ENCODE results near the gene STARD10. TPM values are rescaled to one million over a fixed set of nuclear protein-coding genes. Genes with fewer than 3 reads are reported as not detected.
"Not testable (repeated sequence)": the region's sequence is repeated elsewhere in the genome, so short reads cannot be mapped to it uniquely, and the experiment has no call there.

Gene STARD10
- total and polyA plus RNA-seq, 4 donors: 70.5 to 328 (median 232) TPM

- peak overlapping the region; percentile 89 to 95 for H3K27ac ChIP-seq (ENCODE audit: low read depth in 1 of 2, low read length in 2 of 2)
- peak overlapping the region; percentile 24 to 61 for H3K9ac ChIP-seq (ENCODE audit: low read depth in 1 of 2, low read length in 2 of 2)
- peak overlapping the region; percentile 70 to 74 (median 71) for H3K4me3 ChIP-seq (ENCODE audit: low read depth in 1 of 3, low read length in 3 of 3)
- no peaks in the 10 kb centered on the region for H3K9me3 ChIP-seq (ENCODE audit: control insufficient read depth in 4 of 4, low read length in 3 of 4)
- peaks cover 6 to 28% (median 21%) of the 10 kb centered on the region in 4 donors for H3K4me1 ChIP-seq (ENCODE audit: control insufficient read depth in 4 of 4, insufficient read depth in 4 of 4, low read length in 3 of 4)
- no peak for DNase-seq (ENCODE audit: low spot score)
- H3K36me3 ChIP-seq (ENCODE audit: control insufficient read depth in 4 of 4, insufficient read depth in 3 of 4, low read depth in 1 of 4, low read length in 3 of 4): peaks cover 0 to 6% (median 0%) of the 10 kb centered on the region in 4 donors
- TF ChIP-seq SP1 (IDR thresholded peaks at IDR 0.05) (no peak), CTCF (IDR thresholded peaks at IDR 0.05; ENCODE audit: low read depth, low read length, missing input control) (peak; percentile 26), GABPA (IDR thresholded peaks at IDR 0.05 in 1 of 2, conservative IDR thresholded peaks at IDR 0.05 in 1 of 2) (no peak), RAD21 (IDR thresholded peaks at IDR 0.05) (peak in 1 of 2 donors; percentile 60), HNF4A (conservative IDR thresholded peaks at IDR 0.05) (peak in 1 of 2 donors; percentile 9), HNF4G (IDR thresholded peaks at IDR 0.05) (no peak), RXRA (IDR thresholded peaks at IDR 0.05) (peak in 1 of 2 donors; percentile 39), ATF3 (IDR thresholded peaks at IDR 0.05) (no peak), YY1 (IDR thresholded peaks at IDR 0.05) (no peak), REST (IDR thresholded peaks at IDR 0.05) (no peak)
- 33% methylated on average over 24 of the region's 24 CpGs for WGBS
- no peaks in the 10 kb centered on the region for H3K27me3 ChIP-seq (ENCODE audit: control insufficient read depth in 4 of 4, insufficient read depth in 4 of 4, low read length in 3 of 4)
Observed at GRCh38 chr11:72812967-72813739, 19.3 kb upstream of the STARD10 start.

GRCh38 chr11:72812604-72812966 is 18.7 kb upstream of the STARD10 start:
- H3K27me3 ChIP-seq (ENCODE audit: control insufficient read depth in 4 of 4, insufficient read depth in 4 of 4, low read length in 3 of 4): no peaks in the 10 kb centered on the region
- no peak for TF ChIP-seq GABPA (IDR thresholded peaks at IDR 0.05 in 1 of 2, conservative IDR thresholded peaks at IDR 0.05 in 1 of 2)
- TF ChIP-seq CTCF (IDR thresholded peaks at IDR 0.05; ENCODE audit: low read depth, low read length, missing input control): no peak
- no peak for TF ChIP-seq SP1 (IDR thresholded peaks at IDR 0.05)
- H3K9me3 ChIP-seq (ENCODE audit: control insufficient read depth in 4 of 4, low read length in 3 of 4): no peaks in the 10 kb centered on the region
- H3K4me1 ChIP-seq (ENCODE audit: control insufficient read depth in 4 of 4, insufficient read depth in 4 of 4, low read length in 3 of 4): peaks cover 7 to 28% (median 22%) of the 10 kb centered on the region in 4 donors
- H3K9ac ChIP-seq (ENCODE audit: low read depth in 1 of 2, low read length in 2 of 2): no peak overlapping the region
- peak overlapping the region in 1 of 2 donors; percentile 89 for H3K27ac ChIP-seq (ENCODE audit: low read depth in 1 of 2, low read length in 2 of 2)
- no peak for DNase-seq (ENCODE audit: low spot score)
- peak overlapping the region in 1 of 3 donors; percentile 70 for H3K4me3 ChIP-seq (ENCODE audit: low read depth in 1 of 3, low read length in 3 of 3)
- 64% methylated on average over 4 of the region's 4 CpGs for WGBS
- peaks cover 0 to under 1% (median 0%) of the 10 kb centered on the region in 4 donors for H3K36me3 ChIP-seq (ENCODE audit: control insufficient read depth in 4 of 4, insufficient read depth in 3 of 4, low read depth in 1 of 4, low read length in 3 of 4)

- not testable (repeated sequence) for H3K4me3 ChIP-seq (ENCODE audit: low read depth in 1 of 3, low read length in 3 of 3); H3K36me3 ChIP-seq (ENCODE audit: control insufficient read depth in 4 of 4, insufficient read depth in 3 of 4, low read depth in 1 of 4, low read length in 3 of 4); H3K9ac ChIP-seq (ENCODE audit: low read depth in 1 of 2, low read length in 2 of 2); DNase-seq (ENCODE audit: low spot score); H3K27me3 ChIP-seq (ENCODE audit: control insufficient read depth in 4 of 4, insufficient read depth in 4 of 4, low read length in 3 of 4); H3K27ac ChIP-seq (ENCODE audit: low read depth in 1 of 2, low read length in 2 of 2); H3K9me3 ChIP-seq (ENCODE audit: control insufficient read depth in 4 of 4, low read length in 3 of 4)
- H3K4me1 ChIP-seq (ENCODE audit: control insufficient read depth in 4 of 4, insufficient read depth in 4 of 4, low read length in 3 of 4): peaks cover 8 to 34% (median 27%) of the 10 kb centered on the region in 4 donors
- WGBS: 96% methylated on average over 10 of the region's 10 CpGs
Observed at GRCh38 chr11:72811686-72812085, 17.8 kb upstream of the STARD10 start.
